ENCODE data around the gene KRT32. TPM values are rescaled to one million over a fixed set of nuclear protein-coding genes. Genes with fewer than 3 reads are reported as not detected.

KRT32 gene
- total and polyA plus RNA-seq, 9 of the 15 experiments (the other 6 are each of a cell fraction or from before 2014, with no cell fraction given): not detected

- ChIA-PET POLR2A (interaction anchor here (0.5 to 1.1 kb wide), 2 partner anchors 15 to 527 kb away, joined by 3 read pairs; no protein-coding TSS in a partner anchor), CTCF (ENCODE audit: low intra/inter-chr PET ratio) (no interaction called here)
- Histone ChIP-seq H3K36me3 (ENCODE audit: control insufficient read depth, insufficient read depth, low read length) (no peaks in the 10 kb centered on the region), H4K20me1 (replicated peaks; ENCODE audit: control insufficient read depth, insufficient read depth, low read length) (no peaks in the 10 kb centered on the region; the same call in 1 of the 2 replicates), H3K9me3 (replicated peaks; ENCODE audit: control insufficient read depth, insufficient read depth, low read depth, low read length) (no peaks in the 10 kb centered on the region), H3K9me1 (ENCODE audit: control insufficient read depth, insufficient read depth, low read length) (no peaks in the 10 kb centered on the region), H3K4me3 (no peak overlapping the region), H3K27me3 (ENCODE audit: control insufficient read depth in 2 of 2, insufficient read depth in 2 of 2, low read length in 2 of 2) (peaks cover 2 to 12% of the 10 kb centered on the region in 2 experiments; a peak in 1 of 5 replicates), H3K4me2 (ENCODE audit: insufficient read depth, low read length) (no peak overlapping the region), H3K79me2 (ENCODE audit: control insufficient read depth, insufficient read depth, low read length) (no peaks in the 10 kb centered on the region), H3K4me1 (replicated peaks in 1 of 2; ENCODE audit: control insufficient read depth in 2 of 2, insufficient read depth in 2 of 2, low read length in 2 of 2) (peaks cover 9 to 17% of the 10 kb centered on the region in 2 experiments), H3K9ac (ENCODE audit: insufficient read depth in 1 of 2, low read depth in 2 of 2, low read length in 2 of 2) (no peak overlapping the region), H3K27ac (ENCODE audit: extremely low read depth, low read depth, low read length) (no peak overlapping the region), H2AFZ (ENCODE audit: low read depth, low read length) (no peak overlapping the region)
- FAIRE-seq: peak; percentile 66
- no TSS peak for BruUV-seq (replicated peaks)
- TF ChIP-seq PPARD (CRISPR knock-in tag; IDR thresholded peaks at IDR 0.05): no peak
- TF ChIP-seq, protein P1, sequence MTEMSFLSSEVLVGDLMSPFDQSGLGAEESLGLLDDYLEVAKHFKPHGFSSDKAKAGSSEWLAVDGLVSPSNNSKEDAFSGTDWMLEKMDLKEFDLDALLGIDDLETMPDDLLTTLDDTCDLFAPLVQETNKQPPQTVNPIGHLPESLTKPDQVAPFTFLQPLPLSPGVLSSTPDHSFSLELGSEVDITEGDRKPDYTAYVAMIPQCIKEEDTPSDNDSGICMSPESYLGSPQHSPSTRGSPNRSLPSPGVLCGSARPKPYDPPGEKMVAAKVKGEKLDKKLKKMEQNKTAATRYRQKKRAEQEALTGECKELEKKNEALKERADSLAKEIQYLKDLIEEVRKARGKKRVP (CRISPR knock-in tag; IDR thresholded peaks at IDR 0.05): no peak
- TF ChIP-seq ZNF778 (CRISPR knock-in tag; IDR thresholded peaks at IDR 0.05): no peak
- TF ChIP-seq TCFL5 (CRISPR knock-in tag; conservative IDR thresholded peaks at IDR 0.05): no peak
- peak; percentile 96 for TF ChIP-seq NFIC (IDR thresholded peaks at IDR 0.05)
- no peak for TF ChIP-seq LCOR (CRISPR knock-in tag; IDR thresholded peaks at IDR 0.05)
- TF ChIP-seq PYGO2 (tag; IDR thresholded peaks at IDR 0.05): no peak
- peak; percentile 39; the same call in 1 of the 2 replicates for TF ChIP-seq NFIX (CRISPR knock-in tag; IDR thresholded peaks at IDR 0.05; ENCODE audit: low read depth)
- TF ChIP-seq, protein P2, sequence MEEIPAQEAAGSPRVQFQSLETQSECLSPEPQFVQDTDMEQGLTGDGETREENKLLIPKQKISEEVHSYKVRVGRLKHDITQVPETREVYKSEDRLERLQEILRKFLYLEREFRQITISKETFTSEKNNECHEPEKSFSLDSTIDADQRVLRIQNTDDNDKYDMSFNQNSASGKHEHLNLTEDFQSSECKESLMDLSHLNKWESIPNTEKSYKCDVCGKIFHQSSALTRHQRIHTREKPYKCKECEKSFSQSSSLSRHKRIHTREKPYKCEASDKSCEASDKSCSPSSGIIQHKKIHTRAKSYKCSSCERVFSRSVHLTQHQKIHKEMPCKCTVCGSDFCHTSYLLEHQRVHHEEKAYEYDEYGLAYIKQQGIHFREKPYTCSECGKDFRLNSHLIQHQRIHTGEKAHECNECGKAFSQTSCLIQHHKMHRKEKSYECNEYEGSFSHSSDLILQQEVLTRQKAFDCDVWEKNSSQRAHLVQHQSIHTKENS (CRISPR knock-in tag; IDR thresholded peaks at IDR 0.05): no peak
- WGBS (ENCODE audit: insufficient coverage, low coverage, missing lambda C conversion rate): 20% methylated on average over 4 of the region's 4 CpGs
- in situ Hi-C loops (cut with MboI) (no loop called here), intact Hi-C loops (cut with micrococcal nuclease) (loop anchor here (10.0 kb wide), 1 partner anchor 588 kb away; no protein-coding TSS in a partner anchor)
- peak in 2 of 4 experiments; percentile 29 to 45 for DNase-seq (ENCODE audit: extremely low read depth in 1 of 4, low spot score in 3 of 4)
- no peak for ATAC-seq
Observed at GRCh38 chr17:41492771-41493170, 25.6 kb upstream of the KRT32 start.
